ENCODE results near the gene ENTHD1. TPM values are rescaled to one million over a fixed set of nuclear protein-coding genes. Genes with fewer than 3 reads are reported as not detected.

ENTHD1 gene
- total and polyA plus RNA-seq, 2 of the 8 experiments (the other 6 are each of a cell fraction or from before 2014, with no cell fraction given): not detected

DNA sequence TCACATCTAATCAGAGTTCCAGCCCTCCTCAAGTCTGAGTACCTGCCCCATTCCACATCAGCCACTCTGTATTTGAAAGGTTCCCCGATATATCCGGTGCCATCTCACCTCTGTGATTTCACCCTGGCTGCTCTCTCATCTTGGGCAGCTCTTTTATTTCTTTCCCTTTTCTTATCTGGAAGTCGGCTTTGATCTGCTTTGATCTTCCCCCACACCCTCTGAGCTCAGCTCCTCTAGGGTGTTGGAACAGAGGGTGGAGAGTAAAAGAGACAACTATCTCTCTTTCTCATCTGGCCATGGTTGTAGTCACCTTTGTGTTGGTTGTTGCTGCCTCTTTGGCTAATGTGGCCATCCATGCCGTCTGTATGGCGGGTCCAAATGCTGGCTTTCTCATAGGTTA is 108.3 kb downstream of the ENTHD1 start:
- Histone ChIP-seq H2BK20ac (ENCODE audit: low read length) (no peak overlapping the region), H3K79me2 (ENCODE audit: control insufficient read depth in 1 of 2, insufficient read depth in 2 of 2, low read length in 2 of 2) (no peaks in the 10 kb centered on the region), H2BK120ac (replicated peaks; ENCODE audit: low read depth, low read length) (no peak overlapping the region), H2BK15ac (ENCODE audit: low read length) (no peak overlapping the region), H3K4ac (replicated peaks; ENCODE audit: insufficient read length, low read depth, low read length) (no peak overlapping the region), H4K20me1 (replicated peaks in 1 of 2; ENCODE audit: control insufficient read depth in 1 of 2, insufficient read depth in 2 of 2, low read length in 2 of 2) (no peaks in the 10 kb centered on the region), H3K23me2 (ENCODE audit: low read depth, low read length) (peaks cover 2% of the 10 kb centered on the region; the same call in 1 of the 2 replicates), H2AFZ (ENCODE audit: low read length) (no peak overlapping the region), H3K4me2 (ENCODE audit: insufficient read depth in 1 of 2, low read depth in 2 of 2, low read length in 2 of 2) (no peak overlapping the region), H3K23ac (ENCODE audit: insufficient read length) (no peak overlapping the region), H2BK12ac (ENCODE audit: low read depth, low read length) (no peak overlapping the region), H3K4me3 (ENCODE audit: extremely low read depth in 1 of 4, insufficient read depth in 2 of 4, low read depth in 3 of 4, low read length in 4 of 4) (no peak overlapping the region), H2BK5ac (ENCODE audit: low read depth, low read length) (no peak overlapping the region), H3K9ac (replicated peaks in 1 of 4; ENCODE audit: extremely low read depth in 1 of 4, low read depth in 3 of 4, low read length in 3 of 4) (no peak overlapping the region), H3K56ac (replicated peaks; ENCODE audit: insufficient read length, low read depth, low read length) (no peak overlapping the region), H4K8ac (ENCODE audit: extremely low read depth, insufficient read depth, low read length) (no peak overlapping the region), H3K27ac (ENCODE audit: low read depth, low read length) (no peak overlapping the region), H3K27me3 (replicated peaks in 1 of 4; ENCODE audit: control insufficient read depth in 3 of 4, extremely low read depth in 1 of 4, insufficient read depth in 3 of 4, low read length in 3 of 4) (no peaks in the 10 kb centered on the region; a peak in 1 of 7 replicates), H3K9me3 (ENCODE audit: insufficient read depth in 2 of 2, low read depth in 1 of 2, low read length in 1 of 2) (no peaks in the 10 kb centered on the region), H3K36me3 (ENCODE audit: control insufficient read depth in 2 of 4, insufficient read depth in 4 of 4, low read length in 3 of 4) (no peaks in the 10 kb centered on the region), H4K91ac (replicated peaks; ENCODE audit: insufficient read length, low read length) (no peak overlapping the region), H3K79me1 (ENCODE audit: low read depth, low read length) (no peaks in the 10 kb centered on the region), H3K4me1 (replicated peaks in 1 of 4; ENCODE audit: control insufficient read depth in 3 of 4, insufficient read depth in 4 of 4, low read length in 3 of 4) (no peaks in the 10 kb centered on the region), H3K18ac (ENCODE audit: extremely low read depth, low read length) (no peak overlapping the region), H2AK5ac (ENCODE audit: low read depth, low read length) (no peak overlapping the region), H4K5ac (ENCODE audit: insufficient read length, low read depth, low read length) (no peak overlapping the region), H3K14ac (ENCODE audit: insufficient read length) (no peak overlapping the region)
- WGBS, 2 experiments (ENCODE audit: extremely low coverage in 1 of 2, insufficient coverage in 1 of 2, insufficient read length in 1 of 2, insufficient replicate concordance in 2 of 2, low coverage in 1 of 2, low lambda C conversion rate in 2 of 2, missing lambda C conversion rate in 1 of 2): 83% methylated on average over 5 of the region's 5 CpGs; no CpG with 5 or more reads in 1 of the 2 experiments
- POLR2A ChIA-PET (ENCODE audit: partially characterized antibody): no interaction called here
- CTCF ChIA-PET (ENCODE audit: partially characterized antibody): interaction anchor here (1.8 kb wide), 1 partner anchor 22 kb away, joined by 10 read pairs; no protein-coding TSS in a partner anchor
- DNase-seq (ENCODE audit: low read depth in 1 of 2, low spot score in 2 of 2): no peak
- no peak for TF ChIP-seq POLR2A (IDR thresholded peaks at IDR 0.05; ENCODE audit: control extremely low read depth in 1 of 2, low read depth in 2 of 2, low read length in 2 of 2)
- no peak for TF ChIP-seq ZNF274 (IDR thresholded peaks at IDR 0.05; ENCODE audit: borderline replicate concordance, extremely low read depth, low read length)
- TF ChIP-seq TCF12 (IDR thresholded peaks at IDR 0.05; ENCODE audit: low read depth, low read length): no peak
- no peak for TF ChIP-seq CBX8 (IDR thresholded peaks at IDR 0.05; ENCODE audit: borderline replicate concordance, low read depth, low read length)
- no peak for TF ChIP-seq TAF7 (optimal IDR thresholded peaks at IDR 0.05; ENCODE audit: borderline replicate concordance, low read depth, low read length)
- no peak for TF ChIP-seq MAFK (IDR thresholded peaks at IDR 0.05; ENCODE audit: low read depth, low read length)
- TF ChIP-seq HDAC6 (IDR thresholded peaks at IDR 0.05; ENCODE audit: low read depth, low read length): no peak
- no peak for TF ChIP-seq SP4 (IDR thresholded peaks at IDR 0.05; ENCODE audit: low read length)
- TF ChIP-seq E2F6 (IDR thresholded peaks at IDR 0.05): no peak
- no peak for TF ChIP-seq SAP30 (IDR thresholded peaks at IDR 0.05; ENCODE audit: insufficient read depth, insufficient replicate concordance, low read length)
- TF ChIP-seq RAD21 (IDR thresholded peaks at IDR 0.05 in 1 of 2, conservative IDR thresholded peaks at IDR 0.05 in 1 of 2; ENCODE audit: low read depth in 2 of 2, low read length in 2 of 2): no peak
- TF ChIP-seq SIX5 (IDR thresholded peaks at IDR 0.05; ENCODE audit: low read depth, low read length): no peak
- no peak for TF ChIP-seq SP2 (IDR thresholded peaks at IDR 0.05; ENCODE audit: low read length)
- no peak for FAIRE-seq

Data from H1 (cell line).